GM23338 (cell line): ENCODE data around the gene HCN3. TPM values are rescaled to one million over a fixed set of nuclear protein-coding genes. Genes with fewer than 3 reads are reported as not detected.

Experiments used
- ATAC-seq: fragments of 200-7000 bp; cut with Tn5 transposase; 3 replicates; pipeline ENCODE4 v1.9.1; 2020
- DNase-seq: peaks from one replicate; pipeline ENCODE4 v3.0.0-alpha.2; 2015; ENCODE audit warnings: low spot score
- H2AFZ ChIP-seq: fragments of 200-600 bp; sonication (generic); 2 replicates; pipeline ENCODE4 v1.8.0; 2016; ENCODE audit warnings: antibody characterized with exemption, mild to moderate bottlenecking, moderate library complexity
- H3F3A ChIP-seq: fragments of 200-600 bp; sonication (generic); replicated peaks from 2 replicates; pipeline ENCODE4 v1.8.0; 2017; ENCODE audit warnings: antibody characterized with exemption, mixed run types, low read depth
- H3K27ac ChIP-seq: fragments of 200-600 bp; sonication (generic); 2 replicates; pipeline ENCODE4 v1.6.1; 2016; ENCODE audit warnings: low read depth
- H3K27me3 ChIP-seq: fragments of 200-600 bp; sonication (generic); 2 replicates; pipeline ENCODE4 v1.8.0; 2016; ENCODE audit warnings: mild to moderate bottlenecking, mixed run types, moderate library complexity; ENCODE audit not compliant: insufficient read depth
- H3K36me3 ChIP-seq: fragments of 200-600 bp; sonication (generic); 2 replicates; pipeline ENCODE4 v1.8.0; 2016; ENCODE audit warnings: mild to moderate bottlenecking; ENCODE audit not compliant: insufficient read depth
- H3K4me1 ChIP-seq: fragments of 200-600 bp; sonication (generic); 2 replicates; pipeline ENCODE4 v1.8.0; 2016; ENCODE audit warnings: mild to moderate bottlenecking, moderate library complexity; ENCODE audit not compliant: insufficient read depth
- H3K4me2 ChIP-seq: fragments of 200-600 bp; sonication (generic); 2 replicates; pipeline ENCODE4 v1.7.1; 2017; ENCODE audit warnings: mixed run types
- H3K4me3 ChIP-seq: fragments of 200-600 bp; sonication (generic); 2 replicates; pipeline ENCODE4 v1.6.1; 2016; ENCODE audit warnings: mixed run types
- H3K79me2 ChIP-seq: fragments of 200-600 bp; sonication (generic); replicated peaks from 2 replicates; pipeline ENCODE4 v1.8.0; 2017; ENCODE audit warnings: mild to moderate bottlenecking; ENCODE audit not compliant: insufficient read depth
- H3K9me2 ChIP-seq: fragments of 200-600 bp; sonication (generic); 2 replicates; pipeline ENCODE4 v1.8.0; 2017; ENCODE audit not compliant: insufficient read depth
- H4K20me1 ChIP-seq: fragments of 200-600 bp; sonication (generic); replicated peaks from 2 replicates; pipeline ENCODE4 v1.8.0; 2017; ENCODE audit warnings: mild to moderate bottlenecking; ENCODE audit not compliant: insufficient read depth
- H3K27ac Mint-ChIP-seq: 2 replicates; pipeline ENCODE4 v1.8.0; 2020; ENCODE audit warnings: inconsistent platforms, mild to moderate bottlenecking, moderate library complexity, mixed read lengths
- H3K27me3 Mint-ChIP-seq: 3 replicates; pipeline ENCODE4 v1.8.0; 2022; ENCODE audit warnings: low read depth, mild to moderate bottlenecking, moderate library complexity, mixed read lengths, inconsistent platforms; ENCODE audit not compliant: insufficient read depth, poor library complexity
- H3K36me3 Mint-ChIP-seq: 3 replicates; pipeline ENCODE4 v1.8.0; 2021; ENCODE audit warnings: low read depth, mild to moderate bottlenecking, inconsistent platforms, moderate library complexity, mixed read lengths
- H3K4me1 Mint-ChIP-seq: 3 replicates; pipeline ENCODE4 v1.8.0; 2020; ENCODE audit warnings: mild to moderate bottlenecking, inconsistent platforms, mixed read lengths
- H3K4me3 Mint-ChIP-seq: 3 replicates; pipeline ENCODE4 v1.8.0; 2021; ENCODE audit warnings: moderate library complexity, mild to moderate bottlenecking, inconsistent platforms, mixed read lengths
- H3K9me3 Mint-ChIP-seq: 3 replicates; pipeline ENCODE4 v1.8.0; 2020; ENCODE audit warnings: moderate library complexity, mild to moderate bottlenecking, inconsistent platforms, mixed read lengths
- CREB1 ChIP-seq: fragments of 250-450 bp; sonication (Bioruptor Pico); IDR thresholded peaks from 2 replicates; pipeline ENCODE4 v1.5.0; 2020; ENCODE audit warnings: low read depth, mild to moderate bottlenecking, moderate library complexity
- EZH2phosphoT487 ChIP-seq: fragments of 200-600 bp; sonication (generic); IDR thresholded peaks from one replicate; pipeline ENCODE4 v1.8.1; 2018; ENCODE audit warnings: antibody characterized with exemption; ENCODE audit not compliant: unreplicated experiment
- NANOG ChIP-seq: IDR thresholded peaks from 2 replicates; pipeline ENCODE4 v1.6.1; 2016; ENCODE audit warnings: antibody characterized with exemption, borderline replicate concordance
- POLR2AphosphoS5 ChIP-seq: IDR thresholded peaks from 2 replicates; pipeline ENCODE4 v1.6.1; 2016; ENCODE audit warnings: antibody characterized with exemption, low read depth
- ZNF331 ChIP-seq: fragments of 250-450 bp; sonication (Bioruptor Pico); IDR thresholded peaks from 2 replicates; pipeline ENCODE4 v1.5.0; 2020; ENCODE audit warnings: low read depth, mild to moderate bottlenecking, moderate library complexity
- polyA plus RNA-seq: library from polyadenylated mRNA; unstranded; fragments of >200 nt; fragmentation: Nextera tagmentation; extraction: Ambion mirVana; gene quantifications from 2 replicates; pipeline ENCODE4 v1.2.1, GENCODE V29; 2016
- total RNA-seq: library from RNA; depleted of rRNA; stranded (reverse); fragments of >200 nt; shearing (Covaris generic); gene quantifications from 2 replicates; pipeline ENCODE4 v1.2.3, GENCODE V29; 2014
- TF ChIP-seq, protein P1 (sequence below): IDR thresholded peaks from 2 replicates; pipeline ENCODE4 v1.6.1; 2016; ENCODE audit warnings: antibody characterized with exemption
- TF ChIP-seq, protein P2 (sequence below), 2 experiments: fragments of 200-600 bp in 1 of 2; sonication (generic) in 1 of 2; conservative IDR thresholded peaks; 2 replicates each; pipeline versions ENCODE4 v1.5.1 to v1.6.1; 2016 to 2017; ENCODE audit warnings: antibody characterized with exemption in 2 of 2, low read depth in 2 of 2, mild to moderate bottlenecking in 2 of 2, moderate library complexity in 1 of 2

The HCN3 gene
- total and polyA plus RNA-seq, 2 experiments from 2014 or later: 3.4 to 4.9 TPM

GRCh38 chr1:155254714-155255242 lies 22.5 kb upstream of the HCN3 start (continued):
- TF ChIP-seq ZNF331 (CRISPR knock-in tag): no peak

GRCh38 chr1:155255243-155256007 lies 21.8 kb upstream of the HCN3 start, which contains the start of gene ENTREP3:
Gene ENTREP3, minus strand, starts transcription at chr1:155255483. Its CDS starts 606 bp downstream, at chr1:155254877.
- peak within 1 kb of the TSS; percentile 83 for H3K4me3 Mint-ChIP-seq
- peaks cover 9% of the 10 kb centered on the region; the same call in 1 of the 2 replicates for H3K36me3 ChIP-seq
- H3K9me2 ChIP-seq: no peaks in the 10 kb centered on the region

More at GRCh38 chr1:155255243-155256007, 21.8 kb upstream of the HCN3 start, which contains the start of gene ENTREP3:
- Histone ChIP-seq H3K4me3 (peak within 1 kb of the TSS; percentile 89), H3F3A (peaks cover 15% of the 10 kb centered on the region; the same call in 1 of the 2 replicates), H3K79me2 (no peaks in the 10 kb centered on the region; the same call in none of the 2 replicates), H3K27me3 (no peaks in the 10 kb centered on the region), H3K27ac (peak within 1 kb of the TSS; percentile 76; the same call in 1 of the 2 replicates), H2AFZ (peak within 1 kb of the TSS; percentile 88), H3K4me1 (peaks cover 12% of the 10 kb centered on the region; the same call in 1 of the 2 replicates), H3K4me2 (peak within 1 kb of the TSS; percentile 98), H4K20me1 (no peaks in the 10 kb centered on the region)
- Mint-ChIP-seq H3K9me3 (no peaks in the 10 kb centered on the region), H3K27me3 (peaks cover 16% of the 10 kb centered on the region), H3K4me1 (peaks cover 28% of the 10 kb centered on the region), H3K27ac (peak within 1 kb of the TSS; percentile 57), H3K36me3 (peaks cover 24% of the 10 kb centered on the region)
- ATAC-seq (peak; percentile 79), DNase-seq (peak; percentile 96)
- 0 out of 2 replicates have a peak, but pooled peaks have one; percentile 24 for TF ChIP-seq CREB1 (CRISPR knock-in tag)
- peak; percentile 87 for TF ChIP-seq POLR2AphosphoS5
- no peak for TF ChIP-seq NANOG
- TF ChIP-seq ZNF331 (CRISPR knock-in tag): no peak
- TF ChIP-seq, protein P1, sequence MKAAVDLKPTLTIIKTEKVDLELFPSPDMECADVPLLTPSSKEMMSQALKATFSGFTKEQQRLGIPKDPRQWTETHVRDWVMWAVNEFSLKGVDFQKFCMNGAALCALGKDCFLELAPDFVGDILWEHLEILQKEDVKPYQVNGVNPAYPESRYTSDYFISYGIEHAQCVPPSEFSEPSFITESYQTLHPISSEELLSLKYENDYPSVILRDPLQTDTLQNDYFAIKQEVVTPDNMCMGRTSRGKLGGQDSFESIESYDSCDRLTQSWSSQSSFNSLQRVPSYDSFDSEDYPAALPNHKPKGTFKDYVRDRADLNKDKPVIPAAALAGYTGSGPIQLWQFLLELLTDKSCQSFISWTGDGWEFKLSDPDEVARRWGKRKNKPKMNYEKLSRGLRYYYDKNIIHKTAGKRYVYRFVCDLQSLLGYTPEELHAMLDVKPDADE: peak; percentile 79
- TF ChIP-seq, protein P2, sequence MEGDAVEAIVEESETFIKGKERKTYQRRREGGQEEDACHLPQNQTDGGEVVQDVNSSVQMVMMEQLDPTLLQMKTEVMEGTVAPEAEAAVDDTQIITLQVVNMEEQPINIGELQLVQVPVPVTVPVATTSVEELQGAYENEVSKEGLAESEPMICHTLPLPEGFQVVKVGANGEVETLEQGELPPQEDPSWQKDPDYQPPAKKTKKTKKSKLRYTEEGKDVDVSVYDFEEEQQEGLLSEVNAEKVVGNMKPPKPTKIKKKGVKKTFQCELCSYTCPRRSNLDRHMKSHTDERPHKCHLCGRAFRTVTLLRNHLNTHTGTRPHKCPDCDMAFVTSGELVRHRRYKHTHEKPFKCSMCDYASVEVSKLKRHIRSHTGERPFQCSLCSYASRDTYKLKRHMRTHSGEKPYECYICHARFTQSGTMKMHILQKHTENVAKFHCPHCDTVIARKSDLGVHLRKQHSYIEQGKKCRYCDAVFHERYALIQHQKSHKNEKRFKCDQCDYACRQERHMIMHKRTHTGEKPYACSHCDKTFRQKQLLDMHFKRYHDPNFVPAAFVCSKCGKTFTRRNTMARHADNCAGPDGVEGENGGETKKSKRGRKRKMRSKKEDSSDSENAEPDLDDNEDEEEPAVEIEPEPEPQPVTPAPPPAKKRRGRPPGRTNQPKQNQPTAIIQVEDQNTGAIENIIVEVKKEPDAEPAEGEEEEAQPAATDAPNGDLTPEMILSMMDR (conservative IDR thresholded peaks at IDR 0.05; ENCODE audit: low read depth in 2 of 2): no peak
- no peak for TF ChIP-seq EZH2phosphoT487
